NCI-H187 (cell line): ENCODE data around the gene EEF2.

ENCODE experiments used
- DNase-seq, 2 experiments: peaks; one replicate each; lab custom pipeline; 2025; lab: John Stamatoyannopoulos, UW

The EEF2 gene

DNA sequence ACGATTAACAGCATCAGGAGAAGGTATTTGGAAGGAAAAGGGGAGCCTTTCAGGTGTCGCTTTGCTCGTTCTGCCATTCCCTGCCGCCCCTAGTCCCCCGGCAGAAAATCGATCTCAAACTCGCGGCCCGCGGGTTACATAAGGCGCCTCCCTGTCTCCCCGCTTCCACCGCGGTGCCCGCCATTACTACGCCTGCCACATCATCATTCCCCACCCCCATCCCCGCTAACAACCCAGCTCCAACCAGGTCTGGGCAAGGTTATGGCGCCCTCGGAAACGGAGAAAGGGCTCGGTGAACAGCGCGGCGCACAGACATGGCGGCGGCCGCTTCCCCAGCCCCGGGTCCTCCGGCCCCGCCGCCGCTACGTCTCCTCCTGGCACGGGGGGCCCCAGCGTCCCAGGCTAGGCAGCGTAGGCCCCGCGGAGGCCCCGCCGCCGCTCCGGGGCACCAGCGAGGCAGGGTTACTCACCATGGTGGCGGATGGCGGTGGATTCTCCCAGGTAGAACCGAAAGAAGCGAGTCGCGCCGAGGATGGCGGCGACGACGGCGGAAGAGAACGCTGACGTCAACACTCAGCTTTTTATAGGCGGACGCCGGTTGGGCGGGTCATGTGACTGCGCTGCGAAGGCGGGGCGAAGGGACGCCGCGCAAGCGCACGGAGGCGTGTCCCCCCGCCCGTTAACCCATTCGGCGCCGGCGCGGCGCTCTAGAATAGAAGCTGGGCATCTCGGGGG lies at the start of gene EEF2:
EEF2 (minus strand) TSS at position 556 of the 735 bp plus-strand sequence; CDS start at position 473, 83 bp downstream.
- DNase-seq: peak; percentile 87 to 88

DNA sequence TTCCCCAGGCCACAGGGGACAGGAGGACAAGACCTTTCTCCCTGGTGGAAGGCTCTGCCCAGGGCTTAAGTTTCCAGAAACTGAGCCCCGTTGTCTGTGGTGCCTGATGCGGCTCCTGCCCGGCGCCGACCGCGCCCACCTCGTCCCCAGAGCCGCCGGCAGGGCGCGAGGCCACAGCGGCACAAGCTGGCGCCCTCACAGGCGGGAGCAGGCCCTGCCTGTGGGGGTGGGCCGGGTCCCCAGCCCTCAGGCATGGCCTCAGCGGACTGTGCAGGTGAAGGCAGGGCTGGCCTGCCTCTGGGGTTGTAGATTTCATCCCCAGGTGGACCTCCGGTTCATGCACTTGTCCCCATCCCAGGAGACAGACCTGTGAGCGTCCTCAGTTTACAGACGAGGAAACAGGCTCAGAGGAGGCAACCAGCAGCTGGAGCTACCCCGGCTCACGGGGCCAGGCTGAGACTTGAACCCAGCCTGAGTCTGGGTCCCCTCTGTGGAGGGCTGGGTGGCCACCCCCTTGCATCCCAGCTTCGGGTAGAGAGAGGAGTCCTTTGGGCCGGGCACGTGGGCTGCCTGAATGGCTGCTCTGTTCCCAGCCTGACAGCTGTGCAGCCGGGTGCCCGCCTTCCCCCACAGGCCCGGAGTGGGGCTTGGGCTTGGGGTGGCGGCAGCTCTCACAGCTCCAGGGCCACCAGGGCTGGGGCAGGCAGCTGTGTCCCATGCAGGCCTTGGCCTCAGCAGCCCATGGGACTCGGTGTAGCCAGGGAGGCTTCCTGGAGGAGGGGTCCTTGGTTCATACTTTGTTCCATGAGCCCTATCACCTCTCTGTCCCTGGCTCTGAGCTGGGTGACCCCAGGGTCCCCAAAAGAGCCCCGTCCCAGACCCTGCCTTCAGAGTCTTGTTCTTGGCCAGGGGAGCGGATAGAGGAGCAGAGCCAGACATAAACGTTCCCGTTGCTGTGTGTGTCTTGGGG lies 49.1 kb upstream of the EEF2 start:
- no peak for DNase-seq

DNA sequence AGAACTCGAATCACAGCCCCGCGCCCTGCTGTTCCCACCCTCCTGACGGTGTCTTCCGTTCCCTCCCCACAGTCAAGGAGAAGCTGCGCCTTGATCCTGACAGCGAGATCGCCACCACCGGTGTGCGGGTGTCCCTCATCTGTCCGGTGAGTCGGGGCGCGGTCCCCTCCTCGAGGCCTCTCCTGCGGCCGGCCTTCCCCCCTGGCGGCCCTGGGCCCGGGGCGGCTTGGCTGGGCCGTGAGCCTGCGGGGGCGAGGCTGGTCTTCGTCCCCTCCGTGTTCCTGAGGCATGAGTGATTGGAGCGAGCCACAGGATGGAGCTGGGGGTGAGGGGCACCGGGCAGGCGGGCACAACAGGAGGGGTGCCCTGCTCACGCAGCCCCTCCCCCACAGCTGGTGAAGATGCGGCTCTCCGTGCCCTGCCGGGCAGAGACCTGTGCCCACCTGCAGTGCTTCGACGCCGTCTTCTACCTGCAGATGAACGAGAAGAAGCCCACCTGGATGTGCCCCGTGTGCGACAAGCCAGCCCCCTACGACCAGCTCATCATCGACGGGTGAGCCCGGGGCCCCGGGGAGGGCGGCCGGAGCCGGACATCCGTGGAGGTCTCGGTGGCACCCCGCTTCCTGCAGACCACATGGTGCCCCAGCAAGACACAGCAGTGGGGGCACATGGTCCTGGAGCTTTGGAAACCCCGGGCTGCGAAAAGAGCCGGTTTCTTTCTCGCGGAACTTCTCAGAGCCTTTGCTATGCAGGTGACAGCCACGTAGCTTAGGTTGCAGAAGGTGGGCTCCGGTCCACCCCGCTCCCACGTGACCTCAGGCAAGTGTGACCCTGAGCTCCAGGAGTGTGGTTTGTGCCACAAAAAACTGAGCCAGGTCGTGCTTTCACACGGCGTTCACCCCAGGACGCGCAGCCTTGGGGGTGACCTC lies 48.0 kb upstream of the EEF2 start:
- DNase-seq: no peak

DNA sequence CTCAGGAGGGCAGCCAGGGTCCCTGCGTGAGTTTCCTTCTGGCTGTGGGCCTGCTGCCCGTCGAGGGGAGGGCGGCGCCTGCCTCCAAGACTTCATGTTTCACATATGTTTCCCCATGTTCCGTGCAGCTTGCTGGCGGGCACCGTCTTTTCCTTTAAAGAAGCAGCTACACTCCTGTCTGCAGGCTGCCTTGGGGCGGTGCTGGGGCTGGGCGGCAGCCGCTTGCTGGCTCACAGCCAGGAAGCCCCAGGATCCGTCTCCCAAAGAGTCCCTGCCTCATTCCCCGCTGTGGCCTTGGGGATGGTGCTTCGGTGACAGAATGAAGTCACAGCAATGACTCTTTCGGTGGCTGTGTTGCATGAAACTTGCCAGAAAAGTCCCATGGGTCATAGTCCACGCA lies 47.2 kb upstream of the EEF2 start:
- no peak for DNase-seq

DNA sequence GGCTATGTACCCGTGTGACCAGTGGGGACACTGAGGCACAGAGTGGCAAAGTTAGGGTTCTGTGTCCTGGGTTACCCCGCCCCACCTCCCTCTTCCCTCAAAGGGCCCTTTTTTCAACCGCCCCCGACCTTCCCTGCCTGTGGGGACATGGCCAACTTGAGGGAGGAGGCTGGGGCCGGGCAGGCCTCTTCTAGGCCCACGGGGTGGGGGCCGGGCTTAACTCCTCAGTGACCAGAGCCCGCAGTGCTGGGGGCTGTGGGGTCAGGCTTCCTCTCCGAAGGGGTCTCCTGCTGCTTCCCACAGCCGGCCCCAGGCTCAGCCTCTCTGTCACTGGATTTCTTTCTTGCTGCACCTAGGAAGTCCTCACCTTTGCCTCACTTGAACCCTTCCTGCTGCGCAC lies 46.2 kb upstream of the EEF2 start:
- DNase-seq: no peak

DNA sequence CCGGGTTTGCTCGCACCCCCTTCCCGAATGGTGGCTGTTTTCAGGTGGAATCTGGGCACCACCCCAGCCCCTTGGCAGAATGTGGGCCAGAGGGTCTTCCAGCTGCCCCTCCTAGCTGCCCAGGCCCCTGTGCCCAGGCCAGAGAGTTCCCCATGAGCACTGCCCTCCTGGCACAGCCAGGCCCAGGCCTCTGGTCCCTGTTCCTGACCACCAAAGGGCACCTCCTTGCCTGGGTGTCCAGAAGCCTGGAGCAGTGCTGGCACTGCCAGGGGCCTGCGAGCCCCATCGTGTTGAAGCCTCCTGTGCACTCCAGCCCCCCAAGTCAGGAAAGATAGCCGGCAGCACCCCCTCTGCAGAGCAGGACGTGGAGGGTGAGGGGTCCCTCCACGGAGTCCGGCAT lies 45.7 kb upstream of the EEF2 start:
- DNase-seq: no peak

DNA sequence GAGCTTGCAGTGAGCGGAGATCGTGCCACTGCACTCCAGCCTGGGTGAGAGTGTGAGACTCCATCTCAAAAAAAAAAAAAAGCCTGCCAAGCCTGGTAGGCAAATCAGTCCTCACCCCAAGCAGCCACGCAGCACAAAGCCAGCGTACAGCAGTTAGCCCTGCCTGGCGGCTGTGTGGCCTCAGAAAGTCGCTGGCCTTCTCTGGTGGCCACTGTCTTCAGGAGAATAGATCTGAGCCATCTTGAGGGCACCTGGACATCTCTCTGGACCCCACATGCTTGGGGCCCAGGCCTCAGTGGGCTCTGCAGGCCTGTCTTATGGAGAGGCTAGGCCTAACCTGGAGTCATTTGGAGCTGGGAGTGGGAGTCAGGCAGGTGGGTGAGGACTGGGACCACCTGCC lies 45.3 kb upstream of the EEF2 start:
- DNase-seq: no peak

DNA sequence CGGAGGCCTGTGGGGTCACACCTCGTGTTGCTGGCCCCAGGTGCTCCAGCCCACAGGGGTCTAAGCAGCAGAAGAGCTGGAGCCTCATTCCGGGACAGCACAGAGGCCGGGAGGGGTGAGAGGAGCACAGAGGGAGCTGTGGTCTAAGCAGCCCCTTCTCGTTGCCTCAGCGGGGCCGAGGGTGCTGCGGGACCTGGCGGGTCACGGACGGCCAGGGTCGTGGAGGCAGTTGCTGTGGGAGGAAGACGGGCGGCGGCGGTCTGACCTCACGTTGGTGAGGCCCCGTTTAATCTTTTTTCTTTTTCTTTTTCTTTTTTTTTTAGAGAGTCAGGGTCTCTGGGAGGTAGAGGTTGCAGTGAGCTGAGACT lies 44.0 kb upstream of the EEF2 start:
- no peak for DNase-seq

DNA sequence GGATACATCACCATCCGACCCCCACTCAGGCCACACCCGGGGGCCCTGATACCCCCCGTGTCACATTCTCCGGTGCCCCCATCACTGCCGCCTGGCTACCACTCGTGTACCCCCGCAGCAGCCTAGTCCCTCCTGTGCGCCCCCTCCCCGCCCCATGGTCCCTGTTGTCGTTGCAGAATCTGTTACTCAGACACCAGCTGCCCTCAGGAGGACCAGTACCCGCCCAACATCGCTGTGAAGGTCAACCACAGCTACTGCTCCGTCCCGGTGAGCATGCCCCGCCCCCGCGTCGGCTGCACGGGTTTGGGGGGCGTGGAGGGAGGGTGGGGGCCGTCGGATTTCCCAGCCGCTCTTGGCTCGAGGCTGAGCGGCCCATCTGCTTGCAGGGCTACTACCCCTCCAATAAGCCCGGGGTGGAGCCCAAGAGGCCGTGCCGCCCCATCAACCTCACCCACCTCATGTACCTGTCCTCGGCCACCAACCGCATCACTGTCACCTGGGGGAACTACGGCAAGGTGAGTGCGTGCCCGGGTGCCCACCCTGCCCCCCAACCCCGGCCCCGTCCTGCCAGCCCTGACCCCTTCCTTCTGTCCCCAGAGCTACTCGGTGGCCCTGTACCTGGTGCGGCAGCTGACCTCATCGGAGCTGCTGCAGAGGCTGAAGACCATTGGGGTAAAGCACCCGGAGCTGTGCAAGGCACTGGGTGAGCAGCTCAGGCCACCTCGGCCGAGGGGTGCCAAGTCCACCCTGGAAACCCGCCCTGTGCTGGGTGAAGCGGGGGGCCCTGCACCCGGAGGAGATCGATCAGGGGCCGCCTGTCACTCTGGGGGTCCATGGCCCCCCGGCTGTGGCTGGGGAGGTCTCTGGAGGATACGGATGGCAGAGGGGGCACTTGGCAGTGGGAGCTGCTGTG lies 43.3 kb upstream of the EEF2 start:
- DNase-seq: no peak

DNA sequence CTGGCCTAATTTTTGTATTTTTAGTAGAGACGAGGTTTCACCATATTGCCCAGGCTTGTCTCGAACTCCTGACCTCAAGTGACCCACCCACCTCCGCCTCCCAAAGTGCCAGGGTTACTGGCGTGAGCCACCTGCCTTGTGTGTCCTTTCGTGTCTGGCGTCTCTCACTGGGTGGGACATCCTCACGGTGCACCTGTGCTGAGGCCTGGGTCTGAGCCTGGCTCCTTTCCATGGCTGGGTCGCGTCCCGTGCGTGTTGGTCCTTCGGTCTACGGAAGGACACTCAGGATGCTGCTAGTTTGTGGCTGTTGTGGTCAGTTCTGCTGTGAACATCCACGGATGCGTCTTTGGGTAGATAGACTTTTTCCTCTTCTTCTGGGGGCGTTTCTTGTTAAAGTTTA lies 41.9 kb upstream of the EEF2 start:
- DNase-seq: no peak

DNA sequence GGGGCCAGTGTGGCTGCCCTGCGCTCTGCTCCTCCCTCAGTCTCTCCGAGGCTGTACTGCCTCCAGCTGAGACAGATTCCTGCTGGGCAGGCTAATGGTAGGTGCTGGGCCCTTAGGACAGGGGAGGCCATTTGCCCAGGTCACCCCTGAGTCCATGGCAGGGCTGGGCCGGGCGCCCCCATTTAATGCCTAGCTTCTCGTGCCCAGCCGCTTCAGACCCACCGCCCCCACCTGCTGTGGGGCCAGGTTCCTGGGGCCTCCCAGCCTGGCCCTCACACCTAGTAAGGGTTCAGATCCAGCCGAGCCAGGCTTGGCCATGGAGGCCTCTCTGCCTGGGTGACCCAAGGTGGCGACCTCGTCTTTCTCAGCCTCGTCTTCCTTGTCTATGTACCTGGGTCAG lies 40.1 kb upstream of the EEF2 start:
- DNase-seq: no peak

DNA sequence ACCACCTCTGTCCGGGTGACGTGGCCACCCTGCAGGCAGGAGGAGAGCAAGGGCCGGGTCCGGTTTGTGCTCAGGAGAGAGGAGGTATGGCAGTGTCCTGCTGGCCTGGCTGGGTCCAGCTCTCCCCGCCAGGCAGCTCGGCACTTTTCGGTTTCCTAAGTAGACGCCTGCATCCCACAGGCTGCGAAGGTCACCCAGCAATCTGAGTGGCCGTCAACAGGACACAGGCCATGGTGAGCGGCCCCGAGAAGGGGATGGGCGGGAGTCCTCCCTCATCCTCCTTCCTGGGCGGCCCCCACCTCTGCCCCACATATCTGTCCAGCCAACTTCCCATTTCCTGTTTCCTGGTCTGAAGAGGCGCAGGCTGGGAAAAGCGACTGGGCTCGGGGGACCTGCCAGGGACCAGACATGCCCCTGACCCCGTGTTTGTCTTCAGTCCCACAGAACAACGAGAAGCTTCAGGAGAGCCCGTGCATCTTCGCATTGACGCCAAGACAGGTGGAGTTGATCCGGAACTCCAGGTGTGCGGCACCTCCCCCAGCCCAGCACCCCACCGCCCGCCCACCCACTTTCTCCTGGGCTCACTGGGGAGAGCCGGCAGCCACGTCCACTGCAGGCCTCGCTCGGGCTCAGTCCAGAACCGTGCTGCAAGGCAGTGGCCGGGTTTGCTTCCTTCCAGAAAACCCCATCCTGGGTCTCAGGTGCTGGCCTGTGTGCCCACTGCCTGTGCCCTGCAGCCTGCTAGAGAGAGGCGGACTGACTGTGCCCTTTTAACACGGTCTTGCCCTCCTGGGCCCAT lies 38.5 kb upstream of the EEF2 start:
- DNase-seq: no peak

DNA sequence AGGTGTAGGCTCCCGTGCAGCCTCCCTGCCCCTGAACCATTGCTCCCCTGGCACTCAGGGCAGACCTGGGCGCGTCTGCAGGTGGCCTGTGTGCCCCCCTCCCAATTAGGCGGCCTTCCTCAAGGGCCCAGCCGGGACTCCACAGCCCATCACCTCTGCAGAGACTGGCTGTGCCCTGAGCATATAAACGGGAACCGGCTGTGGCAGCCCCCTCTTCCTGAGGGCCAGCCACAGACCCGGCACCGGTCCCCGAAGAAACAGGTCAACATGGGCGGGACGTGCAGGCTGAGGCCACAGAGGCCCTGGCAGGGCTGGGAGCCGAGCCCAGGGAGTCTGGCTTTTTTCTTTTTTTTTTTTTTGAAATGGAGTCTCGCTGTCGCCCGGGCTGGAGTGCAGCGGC lies 34.3 kb upstream of the EEF2 start:
- DNase-seq: no peak

DNA sequence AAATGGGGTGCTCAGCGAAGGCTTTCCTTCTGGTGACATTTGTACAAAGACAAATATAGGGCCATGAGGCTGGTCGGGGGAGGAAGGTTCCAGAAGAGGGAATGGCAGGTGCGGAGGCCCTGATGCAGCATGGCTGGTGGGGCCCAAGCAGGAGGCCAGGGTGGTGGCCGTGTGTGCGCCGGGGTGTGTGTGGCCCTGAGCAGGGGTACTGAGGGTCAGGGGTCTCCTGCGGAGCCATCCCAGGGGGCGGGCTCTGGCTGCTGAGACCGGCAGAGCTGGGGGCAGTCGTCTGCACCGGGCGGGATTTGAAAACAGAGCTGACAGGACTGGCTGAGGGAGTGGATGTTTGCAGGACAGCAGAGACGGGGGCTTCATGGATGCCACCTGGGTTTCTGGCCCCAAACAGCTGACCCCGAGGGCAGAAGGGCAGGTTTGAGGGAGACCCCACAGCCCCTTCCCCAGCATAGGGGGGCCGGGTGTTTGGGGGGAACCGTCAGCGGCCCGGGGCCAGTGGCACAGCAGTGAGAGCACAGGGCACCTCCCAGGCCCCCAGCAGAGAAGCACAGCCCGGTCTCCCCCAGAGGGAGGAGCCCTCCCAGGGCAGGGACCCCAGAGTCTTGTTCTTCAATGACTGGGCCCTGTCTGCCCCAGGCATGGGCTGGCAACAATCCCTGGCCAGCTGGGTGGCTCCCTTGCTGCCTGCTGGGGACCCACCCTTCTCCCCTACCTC lies 33.7 kb upstream of the EEF2 start:
- DNase-seq: no peak

DNA sequence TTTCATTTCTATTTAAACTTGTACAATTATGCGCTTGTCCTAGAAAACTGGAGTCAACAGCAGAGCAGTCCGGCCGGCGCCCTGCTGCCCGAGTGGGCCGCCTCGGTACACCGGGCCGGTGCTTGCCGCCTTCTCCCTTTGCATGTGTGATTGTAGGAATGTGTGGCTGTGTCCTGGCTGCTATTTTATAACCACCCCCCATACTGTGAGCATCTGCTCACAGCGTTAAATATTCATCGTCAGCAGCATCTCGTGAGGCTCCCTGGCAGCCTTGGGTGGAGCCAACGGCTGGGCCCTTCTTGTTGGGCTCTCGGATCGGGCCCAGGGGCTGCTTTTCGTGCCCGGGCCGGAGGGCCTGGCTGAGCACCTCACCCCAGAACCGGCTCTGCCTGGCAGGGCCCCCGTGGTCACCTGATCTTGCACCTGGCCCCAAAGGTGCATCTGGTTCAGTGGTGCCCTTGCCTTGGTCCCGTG lies 32.9 kb upstream of the EEF2 start:
- no peak for DNase-seq

DNA sequence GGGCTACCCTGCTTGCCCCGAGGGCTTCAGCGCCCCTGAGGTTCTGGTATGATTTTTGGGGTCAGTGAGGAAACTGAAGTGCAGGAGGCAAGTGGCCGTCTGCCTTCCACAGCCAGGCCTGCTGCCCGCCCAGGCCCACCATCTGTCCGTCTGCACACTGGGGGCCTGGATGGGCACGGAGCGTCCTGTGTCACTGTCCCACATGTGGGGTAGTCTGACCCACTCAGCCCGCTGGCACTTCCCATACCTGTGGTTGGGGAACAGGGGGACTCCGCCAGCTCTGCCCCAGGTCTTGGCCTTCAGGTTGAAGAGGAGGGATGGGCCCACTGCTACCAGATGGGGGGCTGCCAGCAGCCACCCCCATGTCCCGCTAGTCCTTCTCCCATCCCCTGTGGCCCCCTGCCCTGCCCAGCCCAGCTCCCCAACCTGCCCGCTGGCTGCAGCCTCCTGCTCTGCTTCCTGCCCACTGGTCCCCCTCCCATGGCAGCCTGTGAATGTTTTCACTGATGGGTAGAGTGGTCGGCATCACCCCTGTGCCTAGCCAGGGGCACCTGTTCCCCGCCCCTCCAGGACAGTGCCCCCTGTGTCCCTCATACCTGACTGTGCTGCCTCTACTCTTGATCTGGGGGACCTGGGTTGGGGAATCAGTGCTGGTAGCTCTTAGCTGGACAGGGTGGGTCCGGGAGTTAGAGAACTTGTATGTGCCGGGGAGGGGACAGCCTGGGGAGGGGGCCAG lies 31.8 kb upstream of the EEF2 start:
- no peak for DNase-seq

DNA sequence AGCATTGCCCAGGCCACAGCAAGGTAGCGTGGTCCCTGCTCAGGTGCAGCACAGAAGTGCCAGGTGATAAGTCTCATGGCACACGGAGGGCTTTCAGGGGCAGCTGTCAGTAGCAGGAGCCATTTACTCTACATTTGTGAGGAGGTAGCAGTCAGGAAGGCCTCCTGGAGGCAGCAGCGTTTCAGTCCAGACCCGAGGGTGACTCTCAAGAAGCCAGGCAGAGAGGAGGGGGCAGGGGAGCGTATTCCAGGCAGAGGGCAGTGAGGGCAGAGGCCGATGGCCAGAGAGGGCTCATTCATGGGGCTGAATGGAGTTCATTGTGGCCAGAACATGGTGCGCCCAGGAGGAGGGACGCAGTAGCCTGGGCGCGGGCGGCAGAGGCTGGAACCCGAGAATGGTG lies 31.2 kb upstream of the EEF2 start:
- DNase-seq: no peak

DNA sequence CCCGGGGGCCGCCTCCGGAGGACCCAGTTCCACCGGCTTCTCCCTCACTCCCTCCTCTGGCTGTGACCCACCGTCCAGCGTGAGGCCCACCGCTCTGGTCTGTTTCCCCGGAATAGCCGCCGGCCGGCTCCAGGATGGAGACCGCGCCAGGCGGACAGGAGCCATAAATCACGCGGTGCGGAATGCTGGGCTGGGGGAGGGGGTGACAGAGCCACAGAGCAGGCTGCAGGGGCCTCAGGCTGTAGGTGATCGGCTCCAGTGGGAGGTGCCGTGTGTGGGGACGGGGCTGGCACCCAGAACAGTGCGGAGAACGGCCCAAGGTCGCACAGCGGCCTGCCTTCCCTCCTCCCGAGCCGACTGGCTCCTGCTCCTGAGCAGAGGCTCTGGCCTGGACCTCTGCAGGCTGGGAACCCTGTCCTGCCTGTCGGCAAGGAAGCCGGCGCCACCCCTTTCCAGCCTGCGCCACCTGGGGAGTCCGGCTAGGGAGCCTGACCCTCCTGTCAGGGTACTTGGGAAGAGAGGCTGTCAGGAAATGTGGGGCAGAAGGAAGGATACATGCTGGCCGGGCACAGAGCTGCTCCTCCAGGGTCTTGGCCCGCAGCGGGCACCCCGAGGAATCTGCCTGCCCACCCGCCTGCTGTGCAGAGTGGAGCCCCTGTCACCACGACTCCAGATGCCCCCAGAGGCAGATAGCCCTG lies 30.6 kb upstream of the EEF2 start:
- DNase-seq: no peak
